Activated naive CD4-positive, alpha-beta T cell treated with anti-CD3 and anti-CD28 coated beads, Interleukin-2, amount 50 U/mL, for 16 hours (primary cell): ENCODE measurements around the gene TTC22.

Experiments
- DNase-seq: peaks from one replicate; pipeline ENCODE4 v3.0.0-alpha.2; 2020

Gene TTC22

GRCh38 chr1:54806931-54807611 lies 5.9 kb upstream of the TTC22 start:
- DNase-seq, result no peak

GRCh38 chr1:54805981-54806381 lies 4.9 kb upstream of the TTC22 start:
- DNase-seq, result no peak

- DNase-seq, result no peak
Observed at GRCh38 chr1:54805466-54805865, 4.3 kb upstream of the TTC22 start.

DNA sequence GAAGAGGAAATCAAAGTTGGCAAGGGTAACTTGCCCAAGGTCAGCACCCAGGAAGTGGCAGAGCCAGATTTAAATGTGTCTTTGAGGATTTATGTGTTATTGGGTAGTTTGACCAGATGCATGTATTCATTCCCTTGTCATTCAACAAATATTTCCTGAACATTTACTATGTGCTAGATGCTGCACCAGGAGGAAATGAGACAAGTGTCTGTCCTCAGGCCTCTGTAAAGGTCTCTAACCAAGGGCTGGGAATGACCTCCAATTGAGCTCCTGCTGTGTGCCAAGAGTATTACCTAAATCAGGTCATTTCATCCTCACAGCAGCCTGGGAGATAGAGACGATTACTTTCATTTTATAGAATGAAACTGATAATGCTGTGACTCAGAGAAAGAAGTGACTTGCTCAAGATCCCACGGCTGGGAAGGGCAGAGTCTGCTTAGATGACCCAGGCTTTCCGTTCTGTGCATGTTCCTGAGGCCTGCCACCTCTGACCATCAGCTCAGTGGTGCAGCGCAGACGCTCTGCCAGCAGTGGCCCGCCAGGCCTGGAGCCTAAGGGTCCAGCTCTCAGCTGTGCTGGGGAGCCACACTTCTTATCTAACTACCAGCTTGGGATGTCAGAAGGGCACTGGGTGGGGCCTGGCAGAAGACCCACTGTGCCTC lies 3.5 kb upstream of the TTC22 start:
- DNase-seq, result no peak

DNA sequence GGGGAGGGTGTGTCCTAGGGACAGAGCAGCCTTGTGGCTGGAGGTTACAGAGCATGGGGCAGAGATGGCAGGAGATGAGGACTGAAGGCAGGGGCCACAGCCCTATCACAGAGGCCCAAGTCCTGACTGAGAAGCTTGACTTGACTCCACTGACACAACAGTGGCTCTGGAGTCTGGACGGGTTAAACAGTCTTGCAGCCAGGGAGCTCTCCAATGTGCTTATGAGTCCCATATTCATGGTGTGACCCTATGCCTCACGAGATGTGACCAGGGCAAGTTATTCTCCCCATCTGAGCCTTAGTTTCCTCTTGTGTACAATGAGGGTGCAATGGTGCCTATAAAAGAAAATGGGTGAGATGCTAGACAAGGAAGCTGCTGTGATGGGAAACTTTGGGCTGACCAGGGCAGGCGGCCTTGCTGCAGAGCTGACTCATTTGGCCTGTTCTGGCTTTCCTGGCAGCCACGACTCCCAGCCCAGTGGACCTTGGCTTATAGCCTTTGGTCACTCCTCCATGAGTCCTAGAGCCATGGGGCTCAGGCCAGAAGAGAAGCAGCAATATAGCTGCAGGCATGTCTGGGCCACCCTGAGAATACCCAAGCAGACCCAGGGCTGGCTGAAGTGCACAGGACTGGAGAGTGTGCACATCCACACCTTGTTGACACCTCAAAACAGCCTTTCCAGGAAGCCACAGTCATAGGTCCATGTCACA lies 2.8 kb upstream of the TTC22 start:
- no peak for DNase-seq

GRCh38 chr1:54800041-54800898 lies 853 bp downstream of the TTC22 start:
- no peak for DNase-seq

DNA sequence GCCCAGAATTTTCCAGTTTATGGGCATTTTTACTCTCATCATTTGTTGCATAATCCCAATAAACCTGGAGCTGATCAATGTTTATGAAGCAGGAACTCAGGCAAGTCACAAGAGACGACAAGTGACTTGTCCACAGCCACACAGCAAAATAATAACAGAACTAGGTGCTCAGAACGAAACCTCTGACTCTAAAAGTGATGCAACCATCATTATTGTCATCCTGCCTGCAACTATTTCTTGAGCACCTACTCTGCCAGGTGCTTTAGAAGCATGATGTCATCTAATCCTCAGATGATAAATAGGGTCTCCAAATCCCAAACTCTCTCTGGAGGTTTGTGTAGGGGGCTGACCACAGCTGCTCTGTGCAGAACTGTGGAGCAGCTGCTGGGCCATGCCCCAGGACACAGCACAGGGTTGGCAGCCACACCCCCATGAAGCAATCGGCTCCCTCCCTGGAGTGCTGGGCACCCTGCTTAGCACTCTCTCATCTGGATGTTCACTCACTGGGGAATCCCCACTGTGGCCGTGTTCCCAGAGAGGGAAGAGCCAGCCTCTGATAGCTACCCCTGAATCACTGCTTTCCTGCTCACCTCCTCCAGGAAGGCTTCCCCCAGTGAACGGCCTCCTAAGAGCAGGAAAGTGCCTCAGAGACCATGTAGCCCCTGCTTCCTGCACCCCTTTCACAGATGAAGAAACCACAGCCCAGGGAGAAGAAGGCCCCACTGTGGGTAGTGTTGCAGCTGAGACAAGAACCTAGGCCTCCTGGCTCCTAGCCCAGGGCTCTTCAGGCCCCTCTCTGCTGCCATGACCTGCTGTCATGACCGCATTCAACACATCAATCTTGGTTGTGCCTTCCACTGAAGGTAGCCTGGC lies 2.1 kb downstream of the TTC22 start:
- DNase-seq, result peak; percentile 32

DNA sequence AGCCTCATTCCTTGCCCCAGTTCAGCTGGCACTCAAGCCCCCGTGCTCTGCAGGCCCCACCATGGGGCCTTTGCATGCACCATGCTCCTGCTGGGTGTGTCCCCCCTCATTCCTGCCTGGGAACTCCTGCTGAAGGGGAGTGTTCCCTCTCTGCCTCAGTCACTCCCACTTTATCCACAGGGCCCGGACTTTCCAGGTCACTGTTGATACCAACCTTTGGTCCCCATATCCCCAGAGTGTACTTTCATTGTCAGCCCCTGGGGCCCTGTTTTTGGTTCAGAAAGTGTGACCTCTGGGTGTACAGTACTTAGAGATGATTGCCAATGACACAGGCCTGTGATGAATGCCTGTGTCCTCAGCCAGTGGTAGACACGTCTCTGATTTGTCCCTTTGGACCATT lies 2.9 kb downstream of the TTC22 start:
- no peak for DNase-seq

DNA sequence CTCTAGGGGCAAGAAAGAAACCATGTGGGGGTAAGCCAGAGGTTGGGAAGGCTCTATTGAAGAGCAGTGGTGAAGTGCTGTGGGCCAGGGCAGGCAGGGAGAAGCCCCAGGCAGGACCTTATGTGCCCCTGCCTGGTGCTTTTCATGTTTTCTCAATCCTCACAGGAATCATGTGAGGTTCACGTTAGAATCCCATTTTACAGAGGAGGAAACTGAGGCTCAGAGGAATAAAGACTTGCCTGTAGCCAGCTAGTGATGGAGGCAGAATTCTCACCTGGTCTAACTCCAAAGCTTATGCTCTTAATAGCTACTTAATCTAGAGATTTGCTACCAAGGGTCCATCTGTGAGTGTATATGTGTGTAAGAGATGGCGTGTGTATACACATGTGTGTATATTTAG lies 4.2 kb downstream of the TTC22 start:
- no peak for DNase-seq

- DNase-seq, result no peak
Observed at GRCh38 chr1:54795841-54796468, 5.2 kb downstream of the TTC22 start.

- no peak for DNase-seq
Observed at GRCh38 chr1:54795356-54795665, 5.8 kb downstream of the TTC22 start.

GRCh38 chr1:54794451-54795355 lies 6.4 kb downstream of the TTC22 start:
- DNase-seq, result no peak

DNA sequence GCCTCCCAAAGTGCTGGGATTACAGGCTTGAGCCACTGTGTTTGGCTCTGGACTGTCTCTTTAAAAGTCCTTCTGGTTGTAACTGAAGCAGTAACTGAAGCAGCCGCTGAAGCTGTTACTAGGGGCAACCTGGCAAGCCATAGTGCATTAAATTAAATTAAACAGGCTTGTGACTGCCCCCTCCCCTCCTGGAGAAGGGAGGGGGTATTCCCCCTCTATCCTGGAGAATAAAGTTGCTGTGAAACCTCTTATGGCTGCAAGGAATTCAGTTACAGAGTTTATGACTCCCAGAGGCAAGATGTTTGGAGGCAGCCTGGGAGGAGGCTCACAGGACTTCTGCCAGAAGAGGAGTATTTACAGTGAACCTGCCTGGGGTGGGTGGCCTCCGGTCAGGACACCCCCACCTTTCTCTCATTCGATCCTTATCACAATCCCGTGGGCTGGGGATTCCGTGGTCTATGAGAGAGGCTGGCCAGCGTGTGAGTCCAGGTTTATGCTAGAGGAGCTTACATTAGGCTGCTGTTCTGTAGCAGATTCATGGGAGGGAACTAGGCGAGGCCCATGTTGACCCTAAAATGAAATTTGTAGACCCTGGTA lies 8.3 kb downstream of the TTC22 start:
- no peak for DNase-seq

DNA sequence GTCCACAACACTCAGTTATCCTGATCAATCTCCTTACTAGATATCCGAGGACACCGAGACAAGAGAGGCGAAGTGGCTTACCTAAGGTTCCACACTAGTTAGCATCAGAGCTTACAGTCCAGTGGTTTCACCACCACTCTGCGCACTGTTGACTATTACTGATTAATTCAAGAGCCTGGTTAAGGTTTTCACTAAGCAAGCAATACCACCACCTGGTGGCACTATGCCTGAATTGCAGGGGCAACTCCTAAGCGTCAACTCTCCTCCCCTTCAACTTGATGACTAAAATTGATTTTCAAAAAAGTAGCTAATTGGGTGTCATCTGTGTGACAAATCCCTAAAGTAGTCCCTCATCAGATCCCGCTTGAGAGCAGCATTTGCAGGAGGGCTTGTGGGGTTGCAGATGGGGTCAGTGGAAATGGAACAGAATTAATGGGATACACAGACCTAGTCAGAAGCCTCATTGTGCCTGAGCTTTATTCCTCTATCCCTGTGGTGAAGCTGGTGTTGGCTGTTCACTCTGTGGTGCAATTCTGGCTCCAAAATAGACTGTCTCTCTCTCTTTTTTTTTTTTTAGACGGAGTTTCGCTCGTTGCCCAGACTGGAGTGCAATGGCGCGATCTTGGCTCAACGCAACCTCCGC lies 9.1 kb downstream of the TTC22 start:
- peak; percentile 62 for DNase-seq

DNA sequence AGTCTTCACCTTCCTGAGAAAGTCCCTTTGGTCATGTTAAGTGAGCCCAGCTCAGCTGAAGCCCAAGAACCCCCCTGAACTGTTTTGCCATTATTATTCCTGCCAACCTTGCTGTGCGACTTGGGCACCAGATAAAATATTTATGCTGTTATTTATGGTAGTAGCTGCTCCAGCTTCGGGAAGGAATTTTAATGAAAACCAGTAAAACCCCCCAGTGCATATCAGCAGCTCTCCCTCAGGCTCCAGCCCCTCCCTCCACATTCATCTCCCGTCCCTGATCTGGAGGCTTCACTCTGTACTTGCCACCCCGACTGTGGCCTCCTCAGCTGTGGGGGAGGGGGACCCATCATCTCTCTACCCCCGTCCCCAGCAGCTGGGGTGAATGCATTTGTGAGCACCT lies 12.7 kb downstream of the TTC22 start:
- no peak for DNase-seq

- DNase-seq, result no peak
Observed at GRCh38 chr1:54787604-54788003, 13.5 kb downstream of the TTC22 start.

GRCh38 chr1:54786778-54787177 lies 14.3 kb downstream of the TTC22 start:
- DNase-seq, result no peak

DNA sequence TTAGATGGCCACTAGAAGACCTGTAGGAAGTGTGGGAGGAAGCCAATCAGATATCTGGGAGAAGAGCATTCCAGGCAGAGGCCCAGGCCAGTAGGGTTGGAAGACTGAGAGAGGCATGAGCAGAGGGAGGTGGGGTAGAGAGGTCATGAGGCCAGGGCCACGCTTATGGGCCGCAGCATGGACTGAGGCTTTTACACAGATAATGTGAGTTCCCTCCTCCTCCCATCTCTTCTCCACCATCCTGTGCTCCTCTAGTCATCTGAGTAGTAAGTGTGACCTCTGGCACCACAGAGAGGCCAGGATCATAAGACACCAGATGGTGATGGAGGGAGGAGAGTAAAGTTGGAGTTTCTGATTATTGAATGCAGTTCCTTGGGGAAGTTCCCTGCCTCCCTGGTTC lies 17.1 kb downstream of the TTC22 start:
- DNase-seq, result no peak

DNA sequence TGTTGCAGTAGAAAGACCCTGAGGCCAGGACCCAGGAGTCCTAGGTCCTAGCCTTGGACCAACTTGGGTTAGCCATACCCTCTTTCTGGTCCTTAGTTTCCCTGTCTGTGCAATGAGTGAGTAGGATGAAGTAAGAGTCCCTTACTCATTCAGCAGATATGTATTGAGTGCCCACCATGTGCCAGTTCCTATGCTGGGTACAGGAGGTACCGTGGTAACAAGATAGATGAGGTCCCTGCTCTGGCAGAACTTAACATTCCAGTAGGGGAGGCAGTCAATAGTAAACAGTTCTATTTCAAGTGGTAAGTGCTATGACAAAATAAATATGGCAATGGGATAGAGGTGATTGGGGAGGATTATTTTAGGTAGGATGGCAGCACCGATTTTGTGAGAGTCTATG lies 18.5 kb downstream of the TTC22 start:
- no peak for DNase-seq

DNA sequence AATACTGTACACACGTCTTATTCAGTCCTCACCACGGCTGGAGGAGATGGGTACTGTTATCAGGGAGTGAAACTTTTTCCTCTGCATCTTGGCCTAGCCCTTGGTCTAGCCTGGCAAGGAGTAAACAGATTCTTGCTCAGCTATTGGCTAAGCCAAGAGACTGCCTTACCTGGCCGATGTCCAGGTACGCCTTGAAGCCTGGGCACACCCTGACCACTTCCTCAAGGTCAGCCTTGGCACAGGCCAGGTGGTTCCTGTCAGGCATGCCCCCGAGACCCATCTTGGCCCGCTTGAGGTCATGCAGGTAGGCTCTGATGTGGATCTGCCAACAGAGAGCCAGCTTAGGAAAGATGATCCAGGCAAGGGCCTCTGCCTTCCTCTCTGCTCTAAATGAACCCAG lies 19.0 kb downstream of the TTC22 start:
- DNase-seq, result no peak
